HepG2 (cell line): ENCODE results near the gene COBL. TPM values are rescaled to one million over a fixed set of nuclear protein-coding genes. Genes with fewer than 3 reads are reported as not detected.
A peak's percentile ranks its signal among the peaks of the same experiment; 100 is the strongest.

Source experiments
- ATAC-seq: fragments of 200-7000 bp; cut with Tn5 transposase; 3 replicates; pipeline ENCODE4 v1.9.1; 2020; ENCODE audit warnings: mild to moderate bottlenecking, moderate library complexity
- BruUV-seq: library from RNA; stranded (reverse); fragments of 400-500 nt; replicated peaks from 2 replicates; lab custom pipeline; 2021; lab: Mats Ljungman, UMichigan
- CTCF ChIA-PET: fragments of 300-600 bp; formaldehyde crosslinking; extraction: SDS; loops from one replicate; lab custom pipeline; 2021; ENCODE audit warnings: low total read pairs, inconsistent platforms, low intra/inter-chr PET ratio; lab: Yijun Ruan, JAX
- POLR2A ChIA-PET: fragments of 350-600 bp; sonication (Branson Sonifier 250); formaldehyde crosslinking; loops from one replicate; lab custom pipeline; 2020; ENCODE audit warnings: antibody characterized with exemption, inconsistent platforms; lab: Yijun Ruan, JAX
- DNase-seq: peaks from one replicate; pipeline ENCODE4 v3.0.0-alpha.2; 2015; ENCODE audit warnings: low spot score
- FAIRE-seq: peaks from 3 replicates; lab custom pipeline; 2011; peaks lifted over from hg19 to GRCh38; lab: Jason Lieb, UNC
- H2AFZ ChIP-seq: one replicate; pipeline ENCODE4 v1.6.1; 2011; ENCODE audit warnings: low read length, inconsistent platforms
- H3K27ac ChIP-seq: fragments of 300-600 bp; 3 replicates; pipeline ENCODE4 v1.8.0; 2011; ENCODE audit warnings: mixed run types, mild to moderate bottlenecking, mixed read lengths, low read length, inconsistent platforms; ENCODE audit not compliant: insufficient read depth; ENCODE audit errors: extremely low read length
- H3K27me3 ChIP-seq, 2 experiments: fragments of 200-600 bp in 1 of 2; 2 replicates in 1 of 2; 3 replicates in 1 of 2; pipeline versions ENCODE4 v1.6.0 to v1.8.0; 2011; ENCODE audit warnings: low read length in 2 of 2, mild to moderate bottlenecking in 2 of 2, moderate library complexity in 2 of 2, inconsistent platforms in 1 of 2; ENCODE audit not compliant: insufficient read depth in 2 of 2, control insufficient read depth in 1 of 2
- H3K36me3 ChIP-seq, 2 experiments: fragments of 200-600 bp in 1 of 2; replicated peaks in 1 of 2; 2 replicates in 1 of 2; 3 replicates in 1 of 2; pipeline versions ENCODE4 v1.5.1 to v1.8.0; 2011; ENCODE audit warnings: low read length in 2 of 2, inconsistent platforms in 1 of 2; ENCODE audit not compliant: insufficient read depth in 2 of 2, control insufficient read depth in 1 of 2
- H3K4me1 ChIP-seq: 2 replicates; pipeline ENCODE4 v1.5.1; 2012; ENCODE audit warnings: low read length, inconsistent platforms; ENCODE audit not compliant: insufficient read depth
- H3K4me2 ChIP-seq: 2 replicates; pipeline ENCODE4 v1.6.0; 2011; ENCODE audit warnings: low read depth, low read length, inconsistent platforms
- H3K4me3 ChIP-seq, 3 experiments: fragments of 200-600 bp in 1 of 3; sonication (generic), shearing (Covaris generic) in 1 of 3; replicated peaks in 1 of 3; 2 replicates each; pipeline ENCODE4 v1.5.1; 2011 to 2016; ENCODE audit warnings: low read length in 3 of 3, inconsistent platforms in 2 of 3, low read depth in 2 of 3, mild to moderate bottlenecking in 2 of 3, control low read depth in 1 of 3, mixed read lengths in 1 of 3; ENCODE audit not compliant: insufficient read depth in 1 of 3
- H3K79me2 ChIP-seq: one replicate; pipeline ENCODE4 v1.6.1; 2011; ENCODE audit warnings: low read length, inconsistent platforms; ENCODE audit not compliant: insufficient read depth
- H3K9ac ChIP-seq: 2 replicates; pipeline ENCODE4 v1.6.0; 2011; ENCODE audit warnings: mild to moderate bottlenecking, low read depth, low read length, inconsistent platforms; ENCODE audit not compliant: insufficient read depth
- H3K9me3 ChIP-seq: 2 replicates; pipeline ENCODE4 v1.5.1; 2012; ENCODE audit warnings: mild to moderate bottlenecking, low read length
- H4K20me1 ChIP-seq: 2 replicates; pipeline ENCODE4 v1.6.0; 2011; ENCODE audit warnings: inconsistent platforms, mild to moderate bottlenecking, low read length, moderate library complexity; ENCODE audit not compliant: insufficient read depth
- FOSL1 ChIP-seq: sonication (generic); formaldehyde crosslinking; IDR thresholded peaks from 2 replicates; pipeline ENCODE4 v1.9.0; 2021; ENCODE audit warnings: missing genetic modification reagents, borderline replicate concordance
- KDM5A ChIP-seq: fragments of 200-600 bp; sonication (generic); IDR thresholded peaks from 2 replicates; pipeline ENCODE4 v1.7.0; 2018; ENCODE audit warnings: antibody characterized with exemption, mild to moderate bottlenecking, low read length, borderline replicate concordance
- KMT2A ChIP-seq: sonication (generic); formaldehyde crosslinking; IDR thresholded peaks from 2 replicates; pipeline ENCODE4 v1.4.0; 2020; ENCODE audit warnings: missing genetic modification reagents
- SATB2 ChIP-seq: sonication (generic); formaldehyde crosslinking; IDR thresholded peaks from 2 replicates; pipeline ENCODE4 v1.5.0; 2020; ENCODE audit warnings: missing genetic modification reagents
- TP53 ChIP-seq: sonication (generic); formaldehyde crosslinking; conservative IDR thresholded peaks from 2 replicates; pipeline ENCODE4 v1.4.0; 2020; ENCODE audit warnings: missing genetic modification reagents
- ZFX ChIP-seq: sonication (generic); formaldehyde crosslinking; IDR thresholded peaks from 2 replicates; pipeline ENCODE4 v1.4.0; 2020; ENCODE audit warnings: mild to moderate bottlenecking, low read depth, missing genetic modification reagents, moderate library complexity
- ZNF770 ChIP-seq: sonication (generic); formaldehyde crosslinking; IDR thresholded peaks from 2 replicates; pipeline ENCODE4 v1.5.0; 2020; ENCODE audit warnings: mild to moderate bottlenecking, missing genetic modification reagents
- ZNF878 ChIP-seq: sonication (generic); formaldehyde crosslinking; IDR thresholded peaks from 2 replicates; pipeline ENCODE4 v1.8.1; 2023; ENCODE audit warnings: mild to moderate bottlenecking, missing genetic modification reagents, moderate library complexity
- WGBS: methylation state at CpG from one replicate; pipeline ENCODE4 v1.1.6; 2017; ENCODE audit warnings: low lambda C conversion rate; 5-methylcytosine and 5-hydroxymethylcytosine counted together
- in situ Hi-C: cut with HindIII; loops from 2 replicates; pipeline ENCODE4 v1.10.0; 2017; ENCODE audit warnings: low pct_unique_long_range_greater_than_20kb; ENCODE audit not compliant: extremely low pct_ligation_motif_present
- intact Hi-C: fragments of 100-400 bp; cut with micrococcal nuclease; formaldehyde crosslinking; loops from one replicate; pipeline ENCODE4 v1.10.0; 2022; ENCODE audit not compliant: unreplicated experiment
- polyA plus RNA-seq, 8 experiments: library from polyadenylated mRNA; depleted of rRNA in 3 of 8; stranded (reverse) in 7 of 8; unstranded in 1 of 8; fragments of >200 nt; fragmentation: Illumina TruSeq in 4 of 8; extraction: Trizol in 4 of 8; gene quantifications; 2 replicates each; pipeline versions ENCODE4 v1.2.1 to v1.2.3, GENCODE V29; 2011 to 2016; ENCODE audit warnings: low read depth in 4 of 8, missing spikeins in 1 of 8, mixed read lengths in 1 of 8; ENCODE audit not compliant: insufficient read depth in 1 of 8
- total RNA-seq, 5 experiments: library from RNA; depleted of rRNA; stranded (reverse); fragments of >200 nt; fragmentation: Illumina TruSeq; extraction: Trizol; gene quantifications; 2 replicates each; pipeline ENCODE4 v1.2.3, GENCODE V29; 2016; ENCODE audit warnings: low read depth in 1 of 5
- TF ChIP-seq, protein P1 (sequence below): sonication (generic); formaldehyde crosslinking; IDR thresholded peaks from 2 replicates; pipeline ENCODE4 v1.4.0; 2020; ENCODE audit warnings: missing genetic modification reagents
- TF ChIP-seq, protein P2 (sequence below): sonication (generic); formaldehyde crosslinking; IDR thresholded peaks from one replicate; pipeline ENCODE4 v1.5.1; 2020; ENCODE audit warnings: mild to moderate bottlenecking, missing genetic modification reagents; ENCODE audit errors: not compliant biosample characterization

Gene COBL
- total and polyA plus RNA-seq, 2 of the 13 experiments (the other 11 are each of a cell fraction or from before 2014, with no cell fraction given) = 3.8 to 4.9 TPM

GRCh38 chr7:51328351-51328801 lies 11.8 kb upstream of the COBL start (continued):
- TF ChIP-seq, protein P1, sequence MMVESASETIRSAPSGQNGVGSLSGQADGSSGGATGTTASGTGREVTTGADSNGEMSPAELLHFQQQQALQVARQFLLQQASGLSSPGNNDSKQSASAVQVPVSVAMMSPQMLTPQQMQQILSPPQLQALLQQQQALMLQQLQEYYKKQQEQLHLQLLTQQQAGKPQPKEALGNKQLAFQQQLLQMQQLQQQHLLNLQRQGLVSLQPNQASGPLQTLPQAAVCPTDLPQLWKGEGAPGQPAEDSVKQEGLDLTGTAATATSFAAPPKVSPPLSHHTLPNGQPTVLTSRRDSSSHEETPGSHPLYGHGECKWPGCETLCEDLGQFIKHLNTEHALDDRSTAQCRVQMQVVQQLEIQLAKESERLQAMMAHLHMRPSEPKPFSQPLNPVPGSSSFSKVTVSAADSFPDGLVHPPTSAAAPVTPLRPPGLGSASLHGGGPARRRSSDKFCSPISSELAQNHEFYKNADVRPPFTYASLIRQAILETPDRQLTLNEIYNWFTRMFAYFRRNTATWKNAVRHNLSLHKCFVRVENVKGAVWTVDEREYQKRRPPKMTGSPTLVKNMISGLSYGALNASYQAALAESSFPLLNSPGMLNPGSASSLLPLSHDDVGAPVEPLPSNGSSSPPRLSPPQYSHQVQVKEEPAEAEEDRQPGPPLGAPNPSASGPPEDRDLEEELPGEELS (CRISPR knock-in tag) = peak; percentile 75
- peak; percentile 44; the same call in 1 of the 2 replicates for TF ChIP-seq ZFX (CRISPR knock-in tag)
- TF ChIP-seq, all 625 proteins: peak for 118

DNA sequence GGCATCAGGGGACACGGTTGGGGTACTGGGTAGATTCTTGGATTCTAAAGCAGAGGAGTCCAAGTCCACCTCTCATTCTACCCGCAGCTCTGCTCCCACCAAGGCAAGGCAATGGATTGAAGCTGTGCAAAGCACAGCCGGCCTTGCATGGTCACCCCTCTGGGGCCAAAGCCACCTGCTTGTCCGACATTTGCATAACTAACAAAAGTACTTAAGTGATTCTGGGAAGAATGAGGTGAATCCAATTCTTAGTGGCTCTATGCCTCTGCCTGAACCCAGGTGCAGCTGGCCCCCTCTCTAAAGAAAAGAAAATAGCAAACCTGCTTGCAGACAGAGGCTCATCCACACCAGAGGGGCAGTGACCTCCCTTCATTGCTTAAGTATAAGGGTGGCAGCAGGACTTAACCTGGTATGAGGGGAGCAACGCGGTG lies 10.7 kb upstream of the COBL start:
- intact Hi-C loops = no loop called here
- no peak for TF ChIP-seq TP53 (CRISPR knock-in tag)
- TF ChIP-seq, protein P2, sequence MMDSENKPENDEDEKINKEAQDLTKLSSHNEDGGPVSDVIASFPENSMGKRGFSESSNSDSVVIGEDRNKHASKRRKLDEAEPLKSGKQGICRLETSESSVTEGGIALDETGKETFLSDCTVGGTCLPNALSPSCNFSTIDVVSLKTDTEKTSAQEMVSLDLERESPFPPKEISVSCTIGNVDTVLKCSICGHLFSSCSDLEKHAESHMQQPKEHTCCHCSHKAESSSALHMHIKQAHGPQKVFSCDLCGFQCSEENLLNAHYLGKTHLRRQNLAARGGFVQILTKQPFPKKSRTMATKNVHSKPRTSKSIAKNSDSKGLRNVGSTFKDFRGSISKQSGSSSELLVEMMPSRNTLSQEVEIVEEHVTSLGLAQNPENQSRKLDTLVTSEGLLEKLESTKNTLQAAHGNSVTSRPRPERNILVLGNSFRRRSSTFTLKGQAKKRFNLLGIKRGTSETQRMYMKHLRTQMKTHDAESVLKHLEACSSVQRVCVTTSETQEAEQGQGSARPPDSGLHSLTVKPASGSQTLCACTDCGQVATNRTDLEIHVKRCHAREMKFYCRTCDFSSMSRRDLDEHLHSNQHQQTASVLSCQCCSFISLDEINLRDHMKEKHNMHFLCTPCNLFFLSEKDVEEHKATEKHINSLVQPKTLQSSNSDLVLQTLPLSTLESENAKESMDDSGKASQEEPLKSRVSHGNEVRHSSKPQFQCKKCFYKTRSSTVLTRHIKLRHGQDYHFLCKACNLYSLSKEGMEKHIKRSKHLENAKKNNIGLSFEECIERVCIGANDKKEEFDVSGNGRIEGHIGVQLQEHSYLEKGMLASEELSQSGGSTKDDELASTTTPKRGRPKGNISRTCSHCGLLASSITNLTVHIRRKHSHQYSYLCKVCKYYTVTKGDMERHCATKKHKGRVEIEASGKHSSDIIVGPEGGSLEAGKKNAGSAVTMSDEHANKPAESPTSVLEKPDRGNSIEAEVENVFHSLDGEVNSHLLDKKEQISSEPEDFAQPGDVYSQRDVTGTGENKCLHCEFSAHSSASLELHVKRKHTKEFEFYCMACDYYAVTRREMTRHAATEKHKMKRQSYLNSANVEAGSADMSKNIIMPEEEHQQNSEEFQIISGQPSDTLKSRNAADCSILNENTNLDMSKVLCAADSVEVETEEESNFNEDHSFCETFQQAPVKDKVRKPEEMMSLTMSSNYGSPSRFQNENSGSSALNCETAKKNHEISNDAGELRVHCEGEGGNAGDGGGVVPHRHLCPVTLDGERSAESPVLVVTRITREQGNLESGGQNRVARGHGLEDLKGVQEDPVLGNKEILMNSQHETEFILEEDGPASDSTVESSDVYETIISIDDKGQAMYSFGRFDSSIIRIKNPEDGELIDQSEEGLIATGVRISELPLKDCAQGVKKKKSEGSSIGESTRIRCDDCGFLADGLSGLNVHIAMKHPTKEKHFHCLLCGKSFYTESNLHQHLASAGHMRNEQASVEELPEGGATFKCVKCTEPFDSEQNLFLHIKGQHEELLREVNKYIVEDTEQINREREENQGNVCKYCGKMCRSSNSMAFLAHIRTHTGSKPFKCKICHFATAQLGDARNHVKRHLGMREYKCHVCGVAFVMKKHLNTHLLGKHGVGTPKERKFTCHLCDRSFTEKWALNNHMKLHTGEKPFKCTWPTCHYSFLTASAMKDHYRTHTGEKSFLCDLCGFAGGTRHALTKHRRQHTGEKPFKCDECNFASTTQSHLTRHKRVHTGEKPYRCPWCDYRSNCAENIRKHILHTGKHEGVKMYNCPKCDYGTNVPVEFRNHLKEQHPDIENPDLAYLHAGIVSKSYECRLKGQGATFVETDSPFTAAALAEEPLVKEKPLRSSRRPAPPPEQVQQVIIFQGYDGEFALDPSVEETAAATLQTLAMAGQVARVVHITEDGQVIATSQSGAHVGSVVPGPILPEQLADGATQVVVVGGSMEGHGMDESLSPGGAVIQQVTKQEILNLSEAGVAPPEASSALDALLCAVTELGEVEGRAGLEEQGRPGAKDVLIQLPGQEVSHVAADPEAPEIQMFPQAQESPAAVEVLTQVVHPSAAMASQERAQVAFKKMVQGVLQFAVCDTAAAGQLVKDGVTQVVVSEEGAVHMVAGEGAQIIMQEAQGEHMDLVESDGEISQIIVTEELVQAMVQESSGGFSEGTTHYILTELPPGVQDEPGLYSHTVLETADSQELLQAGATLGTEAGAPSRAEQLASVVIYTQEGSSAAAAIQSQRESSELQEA (CRISPR knock-in tag) = no peak
- TF ChIP-seq KDM5A = no peak
- no peak for TF ChIP-seq FOSL1 (CRISPR knock-in tag)
- TF ChIP-seq SATB2 (CRISPR knock-in tag) = no peak
- no peak for TF ChIP-seq ZNF878 (CRISPR knock-in tag)
- no peak for TF ChIP-seq ZNF770 (CRISPR knock-in tag)
- TF ChIP-seq KMT2A = no peak

More for the DNA sequence above, 10.7 kb upstream of the COBL start:
- no peak overlapping the region for H3K4me2 ChIP-seq
- H2AFZ ChIP-seq = no peak overlapping the region
- in situ Hi-C loops = no loop called here
- ATAC-seq (0 out of 3 replicates have a peak, but pooled peaks have one; percentile 8), FAIRE-seq (no peak), DNase-seq (no peak)
- no peak overlapping the region for H3K4me3 ChIP-seq
- CTCF ChIA-PET = no interaction called here
- H3K79me2 ChIP-seq = no peaks in the 10 kb centered on the region
- no peaks in the 10 kb centered on the region for H3K27me3 ChIP-seq
- H3K36me3 ChIP-seq = no peaks in the 10 kb centered on the region
- peaks cover 56% of the 10 kb centered on the region for H3K4me1 ChIP-seq
- 66% methylated on average over 6 of the region's 6 CpGs for WGBS
- POLR2A ChIA-PET = interaction anchor here (0.7 to 2.5 kb wide), 2 partner anchors 8 to 31 kb away, joined by 3 to 7 read pairs; no protein-coding TSS in a partner anchor
- H3K27ac ChIP-seq = no peak overlapping the region
- H4K20me1 ChIP-seq = no peaks in the 10 kb centered on the region
- H3K9ac ChIP-seq = no peak overlapping the region
- H3K9me3 ChIP-seq = no peaks in the 10 kb centered on the region
- BruUV-seq = no TSS peak
